H1 (cell line): ENCODE measurements around the gene RAP1GDS1. TPM values are rescaled to one million over a fixed set of nuclear protein-coding genes. Genes with fewer than 3 reads are reported as not detected.

ENCODE experiments used
- CTCF ChIA-PET: fragments of 300-600 bp; sonication (Branson Sonifier 250); formaldehyde crosslinking; loops from one replicate; lab custom pipeline; 2021; ENCODE audit not compliant: partially characterized antibody; lab: Charles Lee
- POLR2A ChIA-PET: fragments of 300-600 bp; sonication (Branson Sonifier 250); formaldehyde crosslinking; loops from one replicate; lab custom pipeline; 2021; ENCODE audit warnings: inconsistent platforms; ENCODE audit not compliant: partially characterized antibody; lab: Charles Lee
- DNase-seq, 2 experiments: peaks; one replicate each; pipeline versions ENCODE4 v3.0.0 to v3.0.0-alpha.2; 2010 to 2022; ENCODE audit warnings: low spot score in 2 of 2, low read depth in 1 of 2, mixed read lengths in 1 of 2
- FAIRE-seq: peaks from 2 replicates; lab custom pipeline; 2011; peaks lifted over from hg19 to GRCh38; lab: Jason Lieb, UNC
- H2AFZ ChIP-seq: 2 replicates; pipeline ENCODE4 v1.8.1; 2012; ENCODE audit warnings: low read length, inconsistent platforms
- H2AK5ac ChIP-seq: 2 replicates; pipeline ENCODE4 v1.6.1; 2013; ENCODE audit warnings: low read depth, low read length
- H2BK120ac ChIP-seq: replicated peaks from 2 replicates; pipeline ENCODE3; 2013; ENCODE audit warnings: low read depth, low read length, inconsistent platforms
- H2BK12ac ChIP-seq: 2 replicates; pipeline ENCODE4 v1.6.1; 2013; ENCODE audit warnings: low read depth, low read length
- H2BK15ac ChIP-seq: 2 replicates; pipeline ENCODE4 v1.6.1; 2013; ENCODE audit warnings: low read length
- H2BK20ac ChIP-seq: 2 replicates; pipeline ENCODE4 v1.6.1; 2013; ENCODE audit warnings: low read length
- H2BK5ac ChIP-seq: 2 replicates; pipeline ENCODE4 v1.6.1; 2013; ENCODE audit warnings: low read depth, low read length
- H3K14ac ChIP-seq: 2 replicates; pipeline ENCODE4 v1.6.1; 2013; ENCODE audit warnings: inconsistent platforms; ENCODE audit not compliant: insufficient read length
- H3K18ac ChIP-seq: 2 replicates; pipeline ENCODE4 v1.6.1; 2013; ENCODE audit warnings: low read length; ENCODE audit errors: extremely low read depth
- H3K23ac ChIP-seq: 2 replicates; pipeline ENCODE4 v1.6.1; 2013; ENCODE audit warnings: inconsistent platforms; ENCODE audit not compliant: insufficient read length
- H3K23me2 ChIP-seq: 2 replicates; pipeline ENCODE4 v1.6.1; 2013; ENCODE audit warnings: low read depth, low read length
- H3K27ac ChIP-seq: 2 replicates; pipeline ENCODE4 v1.6.1; 2011; ENCODE audit warnings: low read depth, low read length, inconsistent platforms
- H3K27me3 ChIP-seq, 4 experiments: replicated peaks in 1 of 4; 1 replicate in 1 of 4; 2 replicates in 3 of 4; pipeline versions ENCODE4 v1.6.1 to v1.8.1; 2011 to 2013; ENCODE audit warnings: low read length in 3 of 4, mild to moderate bottlenecking in 3 of 4, inconsistent platforms in 2 of 4, mixed read lengths in 2 of 4, moderate library complexity in 1 of 4; ENCODE audit not compliant: control insufficient read depth in 3 of 4, insufficient read depth in 3 of 4; ENCODE audit errors: extremely low read depth in 1 of 4
- H3K36me3 ChIP-seq, 4 experiments: 2 replicates each; pipeline versions ENCODE4 v1.6.1 to v1.8.1; 2011 to 2013; ENCODE audit warnings: mild to moderate bottlenecking in 4 of 4, low read length in 3 of 4, moderate library complexity in 2 of 4, control low read depth in 1 of 4, inconsistent platforms in 1 of 4; ENCODE audit not compliant: insufficient read depth in 4 of 4, control insufficient read depth in 2 of 4
- H3K4ac ChIP-seq: replicated peaks from 2 replicates; pipeline ENCODE3; 2013; ENCODE audit warnings: low read length, low read depth, mixed read lengths, inconsistent platforms; ENCODE audit not compliant: insufficient read length
- H3K4me1 ChIP-seq, 4 experiments: replicated peaks in 1 of 4; 1 replicate in 1 of 4; 2 replicates in 3 of 4; pipeline versions ENCODE4 v1.6.1 to v1.8.1; 2011 to 2013; ENCODE audit warnings: low read length in 3 of 4, inconsistent platforms in 2 of 4, mixed read lengths in 1 of 4; ENCODE audit not compliant: insufficient read depth in 4 of 4, control insufficient read depth in 3 of 4
- H3K4me2 ChIP-seq, 2 experiments: 2 replicates each; pipeline versions ENCODE4 v1.6.1 to v1.8.1; 2011 to 2013; ENCODE audit warnings: low read depth in 2 of 2, low read length in 2 of 2, control low read depth in 1 of 2, inconsistent platforms in 1 of 2, mild to moderate bottlenecking in 1 of 2; ENCODE audit not compliant: insufficient read depth in 1 of 2
- H3K4me3 ChIP-seq, 4 experiments: fragments of 200-600, 300-600 bp in 1 of 4; sonication (generic), shearing (Covaris generic), sonication (Bioruptor Twin) in 1 of 4; 2 replicates each; pipeline versions ENCODE4 v1.5.1 to v1.8.1; 2011 to 2016; ENCODE audit warnings: low read length in 4 of 4, low read depth in 3 of 4, control low read depth in 2 of 4, inconsistent platforms in 2 of 4, mild to moderate bottlenecking in 2 of 4, mixed read lengths in 1 of 4, moderate library complexity in 1 of 4; ENCODE audit not compliant: insufficient read depth in 2 of 4; ENCODE audit errors: extremely low read depth in 1 of 4
- H3K56ac ChIP-seq: replicated peaks from 2 replicates; pipeline ENCODE3; 2013; ENCODE audit warnings: low read depth, mild to moderate bottlenecking, mixed read lengths, low read length, inconsistent platforms; ENCODE audit not compliant: insufficient read length
- H3K79me1 ChIP-seq: 2 replicates; pipeline ENCODE4 v1.6.1; 2013; ENCODE audit warnings: low read depth, low read length, control low read depth
- H3K79me2 ChIP-seq, 2 experiments: 2 replicates each; pipeline versions ENCODE4 v1.6.1 to v1.8.1; 2012 to 2013; ENCODE audit warnings: low read length in 2 of 2, mild to moderate bottlenecking in 2 of 2, inconsistent platforms in 1 of 2; ENCODE audit not compliant: insufficient read depth in 2 of 2, control insufficient read depth in 1 of 2
- H3K9ac ChIP-seq, 4 experiments: replicated peaks in 1 of 4; 1 replicate in 1 of 4; 2 replicates in 3 of 4; pipeline versions ENCODE4 v1.6.1 to v1.8.1; 2011 to 2013; ENCODE audit warnings: low read depth in 3 of 4, low read length in 3 of 4, control low read depth in 2 of 4, mild to moderate bottlenecking in 2 of 4, moderate library complexity in 2 of 4, inconsistent platforms in 1 of 4; ENCODE audit errors: extremely low read depth in 1 of 4
- H3K9me3 ChIP-seq, 2 experiments: 2 replicates each; pipeline versions ENCODE4 v1.6.1 to v1.8.1; 2012 to 2013; ENCODE audit warnings: mild to moderate bottlenecking in 2 of 2, moderate library complexity in 2 of 2, control low read depth in 1 of 2, inconsistent platforms in 1 of 2, low read depth in 1 of 2, low read length in 1 of 2, mixed read lengths in 1 of 2; ENCODE audit not compliant: insufficient read depth in 2 of 2
- H4K20me1 ChIP-seq, 2 experiments: replicated peaks in 1 of 2; 2 replicates each; pipeline versions ENCODE3 to v1.8.1; 2011 to 2013; ENCODE audit warnings: inconsistent platforms in 2 of 2, low read length in 2 of 2, mild to moderate bottlenecking in 1 of 2; ENCODE audit not compliant: insufficient read depth in 2 of 2, control insufficient read depth in 1 of 2
- H4K5ac ChIP-seq: 2 replicates; pipeline ENCODE4 v1.6.1; 2013; ENCODE audit warnings: low read length, low read depth, mixed read lengths, inconsistent platforms; ENCODE audit not compliant: insufficient read length
- H4K8ac ChIP-seq: 2 replicates; pipeline ENCODE4 v1.8.0; 2013; ENCODE audit warnings: mild to moderate bottlenecking, moderate library complexity, low read length, inconsistent platforms; ENCODE audit not compliant: insufficient read depth; ENCODE audit errors: extremely low read depth
- H4K91ac ChIP-seq: replicated peaks from 2 replicates; pipeline ENCODE3; 2013; ENCODE audit warnings: low read length, mixed read lengths, inconsistent platforms; ENCODE audit not compliant: insufficient read length
- CHD1 ChIP-seq: IDR thresholded peaks from 2 replicates; pipeline ENCODE4 v1.6.1; 2012; ENCODE audit warnings: low read depth, low read length, improper control_type of control experiment
- CHD2 ChIP-seq: IDR thresholded peaks from 2 replicates; pipeline ENCODE4 v1.6.1; 2012; ENCODE audit warnings: low read length, improper control_type of control experiment
- EZH2 ChIP-seq: fragments of 200-600 bp; sonication (generic); IDR thresholded peaks from 2 replicates; pipeline ENCODE4 v1.7.1; 2012; ENCODE audit warnings: low read depth, mild to moderate bottlenecking, moderate library complexity, low read length, inconsistent platforms; ENCODE audit not compliant: severe bottlenecking
- JUN ChIP-seq: IDR thresholded peaks from 2 replicates; pipeline ENCODE4 v1.6.1; 2011; ENCODE audit warnings: low read depth, mild to moderate bottlenecking, improper control_type of control experiment, low read length
- RBBP5 ChIP-seq: IDR thresholded peaks from 2 replicates; pipeline ENCODE4 v1.7.1; 2012; ENCODE audit warnings: low read depth, mild to moderate bottlenecking, inconsistent platforms, low read length, moderate library complexity, borderline replicate concordance
- SP1 ChIP-seq: IDR thresholded peaks from 2 replicates; pipeline ENCODE4 v1.6.1; 2011; ENCODE audit warnings: low read depth, low read length
- WGBS, 2 experiments: shearing (Covaris generic) in 1 of 2; methylation state at CpG; one replicate each; pipeline versions ENCODE4 v1.1.6 to v1.1.7; 2013 to 2015; ENCODE audit warnings: low lambda C conversion rate in 2 of 2, mixed read lengths in 2 of 2, inconsistent platforms in 1 of 2, low coverage in 1 of 2, missing lambda C conversion rate in 1 of 2; ENCODE audit not compliant: insufficient replicate concordance in 2 of 2, insufficient coverage in 1 of 2, insufficient read length in 1 of 2; ENCODE audit errors: extremely low coverage in 1 of 2, missing lambda C conversion rate in 1 of 2; 5-methylcytosine and 5-hydroxymethylcytosine counted together
- polyA plus RNA-seq, 7 experiments: library from polyadenylated mRNA; depleted of rRNA in 3 of 7; stranded (reverse) in 5 of 7; unstranded in 2 of 7; fragments of >200 nt in 5 of 7; fragments of 200-250 nt in 2 of 7; gene quantifications; 1 replicate in 5 of 7; 2 replicates in 1 of 7; 4 replicates in 1 of 7; pipeline versions ENCODE4 v1.2.1 to v1.2.3, GENCODE V29; 2011 to 2013; ENCODE audit warnings: missing spikeins in 2 of 7, mixed read lengths in 2 of 7
- total RNA-seq: library from RNA; stranded (reverse); fragmentation: NEBNext Ultra II Directional; extraction: Animal tissue kit (Norgen Biotek cat#: 25700); gene quantifications from 2 replicates; pipeline ENCODE4 v1.2.1, GENCODE V29; 2021

RAP1GDS1 gene
- total and polyA plus RNA-seq, 2 of the 8 experiments (the other 6 are each of a cell fraction or from before 2014, with no cell fraction given) = 12.8 to 31.9 TPM

GRCh38 chr4:98473046-98473445 is 211.9 kb downstream of the RAP1GDS1 start:
- Histone ChIP-seq H3K56ac (no peak overlapping the region), H2AFZ (no peak overlapping the region), H3K36me3 (peaks cover 0 to 4% (median 0%) of the 10 kb centered on the region in 4 experiments; a peak in 1 of 8 replicates), H3K27me3 (no peaks in the 10 kb centered on the region), H3K9me3 (no peaks in the 10 kb centered on the region), H3K4me2 (no peak overlapping the region), H2AK5ac (no peak overlapping the region), H2BK20ac (no peak overlapping the region), H2BK120ac (no peak overlapping the region), H3K4me1 (peaks cover 0 to 4% (median 0%) of the 10 kb centered on the region in 4 experiments; a peak in 2 of 7 replicates), H4K5ac (no peak overlapping the region), H4K91ac (no peak overlapping the region), H3K9ac (no peak overlapping the region), H3K23me2 (no peaks in the 10 kb centered on the region), H3K4me3 (no peak overlapping the region), H4K20me1 (no peaks in the 10 kb centered on the region), H3K79me1 (no peaks in the 10 kb centered on the region), H3K18ac (no peak overlapping the region), H3K23ac (no peak overlapping the region), H4K8ac (no peak overlapping the region), H3K14ac (no peak overlapping the region), H3K4ac (no peak overlapping the region), H2BK15ac (no peak overlapping the region), H3K27ac (no peak overlapping the region), H2BK12ac (no peak overlapping the region), H2BK5ac (no peak overlapping the region), H3K79me2 (no peaks in the 10 kb centered on the region)
- 85% methylated on average over 5 of the region's 5 CpGs; no CpG with 5 or more reads in 1 of the 2 experiments for WGBS, 2 experiments
- TF ChIP-seq JUN = no peak
- no peak for TF ChIP-seq CHD1
- no peak for TF ChIP-seq RBBP5
- no peak for TF ChIP-seq EZH2
- no peak for TF ChIP-seq SP1
- TF ChIP-seq CHD2 = no peak
- CTCF ChIA-PET = interaction anchor here (1.1 to 1.8 kb wide), 2 partner anchors 10 to 24 kb away, joined by 3 to 4 read pairs; no protein-coding TSS in a partner anchor
- POLR2A ChIA-PET = no interaction called here
- FAIRE-seq (no peak), DNase-seq (no peak)
